ENCODE data around the gene PAX6.

PAX6 gene

GRCh38 chr11:31770011-31770700 is 41.0 kb downstream of the PAX6 start:
- no peak for DNase-seq (ENCODE audit: low read depth)
- TF ChIP-seq, protein P1, sequence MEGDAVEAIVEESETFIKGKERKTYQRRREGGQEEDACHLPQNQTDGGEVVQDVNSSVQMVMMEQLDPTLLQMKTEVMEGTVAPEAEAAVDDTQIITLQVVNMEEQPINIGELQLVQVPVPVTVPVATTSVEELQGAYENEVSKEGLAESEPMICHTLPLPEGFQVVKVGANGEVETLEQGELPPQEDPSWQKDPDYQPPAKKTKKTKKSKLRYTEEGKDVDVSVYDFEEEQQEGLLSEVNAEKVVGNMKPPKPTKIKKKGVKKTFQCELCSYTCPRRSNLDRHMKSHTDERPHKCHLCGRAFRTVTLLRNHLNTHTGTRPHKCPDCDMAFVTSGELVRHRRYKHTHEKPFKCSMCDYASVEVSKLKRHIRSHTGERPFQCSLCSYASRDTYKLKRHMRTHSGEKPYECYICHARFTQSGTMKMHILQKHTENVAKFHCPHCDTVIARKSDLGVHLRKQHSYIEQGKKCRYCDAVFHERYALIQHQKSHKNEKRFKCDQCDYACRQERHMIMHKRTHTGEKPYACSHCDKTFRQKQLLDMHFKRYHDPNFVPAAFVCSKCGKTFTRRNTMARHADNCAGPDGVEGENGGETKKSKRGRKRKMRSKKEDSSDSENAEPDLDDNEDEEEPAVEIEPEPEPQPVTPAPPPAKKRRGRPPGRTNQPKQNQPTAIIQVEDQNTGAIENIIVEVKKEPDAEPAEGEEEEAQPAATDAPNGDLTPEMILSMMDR (IDR thresholded peaks at IDR 0.05; ENCODE audit: control insufficient read depth, insufficient read depth, low read depth, low read length, missing control alignments): no peak
- H3K4me3 ChIP-seq (ENCODE audit: control insufficient read depth, low read depth, low read length): no peak overlapping the region

DNA sequence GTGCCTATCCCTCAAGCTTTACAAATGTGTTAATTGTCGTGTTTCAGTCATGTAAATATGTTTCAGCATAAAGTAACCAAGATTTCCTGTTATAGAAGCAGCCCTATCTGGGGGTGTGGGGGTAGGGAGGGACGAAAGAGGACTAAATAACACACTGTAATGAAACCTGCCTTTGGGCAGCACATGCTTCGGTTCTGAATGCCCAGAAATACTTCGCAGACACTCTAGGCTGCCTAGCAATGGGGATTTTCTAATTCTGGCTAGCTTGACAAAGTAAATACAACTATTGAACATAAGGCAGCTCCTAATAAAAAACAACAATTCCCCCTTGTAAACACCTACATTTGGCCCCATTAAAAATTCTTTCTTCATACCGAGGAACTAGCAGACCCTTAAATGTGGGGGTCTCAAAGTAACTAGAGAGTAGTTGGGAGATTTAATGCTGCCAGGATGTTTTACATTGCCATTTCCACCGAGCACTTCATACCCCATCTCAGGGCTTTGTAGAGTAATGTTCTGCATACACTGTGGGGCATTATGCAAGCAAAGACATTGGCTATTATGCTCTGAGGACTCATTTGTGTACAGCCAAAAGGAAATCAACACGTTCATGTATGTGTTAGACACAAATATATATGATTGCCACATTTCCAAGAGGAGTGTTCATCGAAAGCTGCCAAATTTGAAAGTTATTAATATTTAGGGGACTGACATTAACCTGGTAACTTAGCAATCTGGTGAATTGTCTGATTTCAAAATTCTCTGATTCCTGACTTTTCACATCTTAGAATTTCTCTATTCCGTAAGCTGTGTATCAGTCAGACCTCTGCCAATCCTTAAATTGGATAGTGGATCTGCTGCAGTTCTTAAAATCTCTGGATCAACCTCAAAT is 42.1 kb downstream of the PAX6 start:
- DNase-seq (ENCODE audit: low read depth): no peak
- H3K4me3 ChIP-seq (ENCODE audit: control insufficient read depth, low read depth, low read length): no peak overlapping the region
- TF ChIP-seq, protein P1 (IDR thresholded peaks at IDR 0.05; ENCODE audit: control insufficient read depth, insufficient read depth, low read depth, low read length, missing control alignments): no peak

DNA sequence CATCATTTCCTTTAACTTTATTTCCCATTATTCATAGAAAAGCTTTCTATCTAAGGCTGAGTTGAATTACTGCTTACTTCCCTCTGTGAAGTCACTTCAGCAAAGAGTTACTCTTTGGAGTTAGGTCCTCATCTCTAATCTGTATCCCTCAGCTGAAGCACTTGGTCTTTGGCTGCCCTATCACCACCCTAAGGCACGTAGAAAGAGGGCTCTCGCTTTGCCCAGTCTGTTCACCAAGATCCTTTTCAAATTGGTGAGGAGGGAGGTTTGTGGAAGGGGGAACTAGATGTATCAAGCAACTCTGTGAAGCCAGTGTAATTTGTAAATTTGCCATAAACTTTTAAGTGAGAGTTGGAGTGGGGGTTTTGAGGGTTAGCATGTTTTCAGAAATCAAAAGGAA is 43.4 kb downstream of the PAX6 start:
- DNase-seq (ENCODE audit: low read depth): no peak
- no peak overlapping the region for H3K4me3 ChIP-seq (ENCODE audit: control insufficient read depth, low read depth, low read length)
- TF ChIP-seq, protein P1 (IDR thresholded peaks at IDR 0.05; ENCODE audit: control insufficient read depth, insufficient read depth, low read depth, low read length, missing control alignments): no peak

DNA sequence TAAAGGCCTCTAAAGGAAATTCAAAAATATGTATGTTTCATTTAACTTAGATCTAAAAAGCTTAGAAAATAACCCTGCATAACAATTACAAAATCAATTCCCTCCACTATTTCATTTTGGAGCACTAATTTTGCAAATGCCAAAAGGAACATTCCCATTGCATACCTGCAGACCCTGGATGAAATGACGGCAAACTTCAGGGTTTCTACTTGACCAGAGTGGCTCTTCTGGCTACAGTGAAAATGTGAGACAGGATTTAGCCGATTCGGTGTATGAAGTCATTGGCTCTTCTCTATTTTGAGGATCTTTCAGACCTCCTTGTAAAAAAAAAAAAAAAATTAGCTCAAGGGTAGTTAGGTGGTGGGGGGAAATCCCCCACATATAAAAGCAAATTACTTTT is 44.1 kb downstream of the PAX6 start:
- H3K4me3 ChIP-seq (ENCODE audit: control insufficient read depth, low read depth, low read length): no peak overlapping the region
- no peak for DNase-seq (ENCODE audit: low read depth)
- TF ChIP-seq, protein P1 (IDR thresholded peaks at IDR 0.05; ENCODE audit: control insufficient read depth, insufficient read depth, low read depth, low read length, missing control alignments): no peak

DNA sequence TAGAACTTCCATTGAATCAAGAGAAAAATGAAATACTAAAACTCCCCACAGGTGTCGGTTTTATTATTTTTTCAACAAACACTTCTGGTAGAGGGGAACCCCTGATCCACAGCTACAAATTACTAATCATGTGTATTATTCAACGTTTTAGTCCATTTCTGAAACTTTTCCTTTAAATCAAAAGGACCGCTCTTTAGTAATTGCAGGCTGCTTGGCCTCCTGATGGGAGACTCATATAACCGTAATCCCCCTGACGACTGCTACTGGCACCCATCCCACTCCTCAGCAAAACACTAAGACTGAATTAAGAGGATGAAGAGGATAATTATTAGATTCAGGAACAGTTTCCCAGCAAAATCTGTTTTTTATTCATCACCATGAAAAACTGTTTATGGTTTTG is 46.4 kb downstream of the PAX6 start:
- H3K4me3 ChIP-seq (ENCODE audit: control insufficient read depth, low read depth, low read length): no peak overlapping the region
- TF ChIP-seq, protein P1 (IDR thresholded peaks at IDR 0.05; ENCODE audit: control insufficient read depth, insufficient read depth, low read depth, low read length, missing control alignments): no peak
- no peak for DNase-seq (ENCODE audit: low read depth)

- TF ChIP-seq, protein P1 (IDR thresholded peaks at IDR 0.05; ENCODE audit: control insufficient read depth, insufficient read depth, low read depth, low read length, missing control alignments): no peak
- DNase-seq (ENCODE audit: low read depth): no peak
- no peak overlapping the region for H3K4me3 ChIP-seq (ENCODE audit: control insufficient read depth, low read depth, low read length)
Observed at GRCh38 chr11:31764261-31764660, 46.9 kb downstream of the PAX6 start.
